Activated gamma-delta T cell treated with anti-CD3 and anti-CD28 coated beads, Interleukin-2, amount 50 U/mL, for 16 hours (primary cell): ENCODE data around the gene NEDD4.
"Not testable (repeated sequence)": the region's sequence is repeated elsewhere in the genome, so short reads cannot be mapped to it uniquely, and the experiment has no call there.

Experiments
- DNase-seq: peaks from one replicate; pipeline ENCODE4 v3.0.0-alpha.2; 2020; ENCODE audit warnings: low read depth

NEDD4 gene

GRCh38 chr15:55891196-55891595, 102.2 kb downstream of the NEDD4 start:
- no peak for DNase-seq

- no peak for DNase-seq
These were observed 109.2 kb downstream of the NEDD4 start for GRCh38 chr15:55884223-55884622.

GRCh38 chr15:55879181-55879580, 114.2 kb downstream of the NEDD4 start:
- DNase-seq = no peak

- no peak for DNase-seq
These were observed 120.2 kb downstream of the NEDD4 start for GRCh38 chr15:55873024-55873720.

GRCh38 chr15:55872471-55872870, 120.9 kb downstream of the NEDD4 start:
- no peak for DNase-seq

GRCh38 chr15:55869660-55870059, 123.8 kb downstream of the NEDD4 start:
- DNase-seq = no peak

GRCh38 chr15:55868707-55869106, 124.7 kb downstream of the NEDD4 start:
- DNase-seq = no peak

GRCh38 chr15:55868291-55868690, 125.1 kb downstream of the NEDD4 start:
- not testable (repeated sequence) for DNase-seq

- no peak for DNase-seq
These were observed 129.5 kb downstream of the NEDD4 start for GRCh38 chr15:55863911-55864310.

- no peak for DNase-seq
These were observed 132.3 kb downstream of the NEDD4 start for GRCh38 chr15:55861115-55861514.

- no peak for DNase-seq
These were observed 132.9 kb downstream of the NEDD4 start for GRCh38 chr15:55860468-55860867.

GRCh38 chr15:55859681-55860080, 133.7 kb downstream of the NEDD4 start:
- no peak for DNase-seq

- no peak for DNase-seq
These were observed 134.8 kb downstream of the NEDD4 start for GRCh38 chr15:55858661-55859060.

GRCh38 chr15:55856506-55857164, 136.8 kb downstream of the NEDD4 start:
- no peak for DNase-seq

- DNase-seq = no peak
These were observed 140.3 kb downstream of the NEDD4 start for GRCh38 chr15:55853134-55853533.

- DNase-seq = peak; percentile 23
These were observed 147.2 kb downstream of the NEDD4 start for GRCh38 chr15:55846116-55846707.

- not testable (repeated sequence) for DNase-seq
These were observed 150.5 kb downstream of the NEDD4 start for GRCh38 chr15:55842897-55843296.

GRCh38 chr15:55835866-55836265, 157.5 kb downstream of the NEDD4 start:
- no peak for DNase-seq

- no peak for DNase-seq
These were observed 159.1 kb downstream of the NEDD4 start for GRCh38 chr15:55834331-55834730.

GRCh38 chr15:55829826-55830225, 163.6 kb downstream of the NEDD4 start:
- DNase-seq = no peak

GRCh38 chr15:55827955-55828354, 165.5 kb downstream of the NEDD4 start:
- DNase-seq = no peak

GRCh38 chr15:55827204-55827603, 166.2 kb downstream of the NEDD4 start:
- DNase-seq = no peak

- no peak for DNase-seq
These were observed 168.4 kb downstream of the NEDD4 start for GRCh38 chr15:55824857-55825613.
